Epithelial cell of proximal tubule (primary cell): ENCODE data around the gene ADNP. TPM values are rescaled to one million over a fixed set of nuclear protein-coding genes. Genes with fewer than 3 reads are reported as not detected.

Experiments used
- DNase-seq: peaks from one replicate; pipeline ENCODE4 v3.0.0-alpha.2; 2011; ENCODE audit warnings: low read depth
- H3K4me3 ChIP-seq: 2 replicates; pipeline ENCODE4 v1.5.1; 2011; ENCODE audit warnings: low read depth, mild to moderate bottlenecking, low read length
- CTCF ChIP-seq: conservative IDR thresholded peaks from 2 replicates; pipeline ENCODE4 v1.5.1; 2012; ENCODE audit warnings: low read depth, mild to moderate bottlenecking, low read length
- total RNA-seq: library from RNA; depleted of rRNA; stranded (reverse); fragments of >200 nt; gene quantifications from 2 replicates; pipeline ENCODE4 v1.2.3, GENCODE V29; 2015

Gene ADNP
- total RNA-seq, 1 donor from 2014 or later: 19.0 TPM

GRCh38 chr20:50879649-50880550 lies 51.3 kb downstream of the ADNP start:
- no peak overlapping the region for H3K4me3 ChIP-seq
- TF ChIP-seq CTCF: no peak
- no peak for DNase-seq

- no peak for DNase-seq
These were observed 53.9 kb downstream of the ADNP start for GRCh38 chr20:50877232-50877743.

DNA sequence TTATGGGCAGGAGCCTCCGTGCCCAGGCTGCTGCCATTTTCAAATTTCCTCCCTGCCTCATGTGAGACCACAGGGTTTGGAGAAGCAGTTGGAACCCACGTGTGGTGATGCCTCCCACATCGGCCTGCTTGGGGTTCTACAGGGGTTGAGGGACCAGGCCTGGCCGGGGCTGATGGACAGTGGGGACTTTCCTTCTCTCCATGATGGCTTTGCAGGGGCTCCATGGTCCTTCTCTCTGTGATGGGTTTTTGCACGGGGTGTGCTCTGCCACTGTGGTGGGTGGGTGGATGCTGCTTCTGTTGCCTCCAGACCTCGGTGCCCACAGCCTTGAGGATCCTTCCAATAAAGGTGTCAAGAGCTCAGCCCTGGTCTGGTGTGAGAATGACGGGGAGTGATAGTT lies 54.4 kb downstream of the ADNP start:
- no peak for DNase-seq
- TF ChIP-seq CTCF: no peak
- H3K4me3 ChIP-seq: no peak overlapping the region

More at GRCh38 chr20:50877232-50877743, 53.9 kb downstream of the ADNP start:
- no peak overlapping the region for H3K4me3 ChIP-seq
- TF ChIP-seq CTCF: no peak

DNA sequence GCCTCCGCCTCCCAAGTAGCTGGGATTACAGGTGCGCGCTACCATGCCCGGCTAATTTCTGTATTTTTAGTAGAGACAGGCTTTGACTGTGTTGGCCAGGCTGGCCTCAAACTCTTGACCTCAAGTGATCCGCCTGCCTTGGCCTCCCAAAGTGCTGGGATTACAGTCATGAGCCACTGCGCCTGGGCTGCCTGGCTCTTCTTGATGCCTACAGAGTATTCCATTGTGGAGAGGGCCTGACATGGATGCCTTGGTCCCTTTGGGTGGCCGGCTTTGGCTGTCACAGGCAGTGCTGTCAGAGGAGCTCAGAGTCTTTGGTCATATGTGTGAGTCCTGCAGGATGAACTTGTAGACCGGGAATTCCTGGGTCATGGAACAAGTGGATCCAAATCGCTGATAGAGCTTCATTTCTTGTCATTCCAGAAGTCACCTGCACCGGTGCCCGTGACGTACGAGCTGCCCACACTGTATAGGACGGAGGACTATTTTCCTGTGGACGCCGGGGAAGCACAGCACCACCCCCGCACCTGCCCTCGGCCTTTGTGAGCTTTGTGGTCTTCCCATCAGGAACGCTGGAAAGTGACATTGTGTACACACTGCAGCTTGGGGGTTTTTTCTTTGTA lies 55.1 kb downstream of the ADNP start:
- TF ChIP-seq CTCF: no peak
- no peak overlapping the region for H3K4me3 ChIP-seq
- no peak for DNase-seq

- no peak for DNase-seq
- H3K4me3 ChIP-seq: no peak overlapping the region
- no peak for TF ChIP-seq CTCF
These were observed 56.2 kb downstream of the ADNP start for GRCh38 chr20:50874758-50875665.

DNA sequence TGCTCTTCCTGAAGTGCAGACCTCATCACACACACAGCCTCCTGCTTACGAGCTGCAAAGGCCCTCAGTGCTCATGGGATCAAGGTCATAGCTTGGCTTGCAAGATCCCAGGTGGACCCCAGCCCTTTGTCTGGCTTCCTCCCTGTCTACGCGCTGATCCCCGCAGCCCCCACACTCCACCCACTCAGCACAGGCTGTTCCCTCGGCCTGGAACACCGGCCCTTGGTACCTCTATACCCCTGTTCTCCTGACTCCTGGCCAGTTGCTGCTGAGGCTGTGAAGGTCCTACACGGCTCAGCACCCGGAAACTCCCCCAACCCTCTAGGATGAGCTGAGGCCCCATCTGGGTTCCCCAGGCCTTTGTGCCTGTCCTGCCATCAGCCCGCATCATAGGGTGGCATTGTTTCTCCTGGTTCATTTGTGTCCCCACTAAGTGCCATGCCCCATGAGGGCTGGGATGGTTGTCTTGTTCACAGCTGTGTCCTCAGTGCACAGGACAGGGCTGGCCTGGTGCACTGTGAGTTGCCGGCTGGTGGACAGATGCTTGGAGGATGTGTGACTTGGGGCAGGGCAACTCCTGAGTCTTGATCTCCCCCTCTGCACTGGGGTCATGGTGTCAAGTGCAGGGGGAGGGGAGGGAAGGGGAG lies 57.0 kb downstream of the ADNP start:
- H3K4me3 ChIP-seq: no peak overlapping the region
- no peak for DNase-seq
- no peak for TF ChIP-seq CTCF
